H9 (cell line): Measurements from ENCODE around the gene DIMT1. TPM values are rescaled to one million over a fixed set of nuclear protein-coding genes. Genes with fewer than 3 reads are reported as not detected.

ENCODE experiments used
- DNase-seq: peaks from one replicate; pipeline ENCODE4 v3.0.0-alpha.2; 2017
- H2AFZ ChIP-seq: one replicate; pipeline ENCODE4 v1.6.1; 2013; ENCODE audit warnings: mild to moderate bottlenecking, low read length, control low read depth, moderate library complexity
- H2AK5ac ChIP-seq: 2 replicates; pipeline ENCODE4 v1.6.1; 2013; ENCODE audit warnings: low read length, control low read depth, mixed read lengths; ENCODE audit not compliant: insufficient read length
- H2BK120ac ChIP-seq: one replicate; pipeline ENCODE4 v1.6.1; 2013; ENCODE audit warnings: low read depth, mild to moderate bottlenecking, low read length, control low read depth, inconsistent platforms; ENCODE audit not compliant: poor library complexity, severe bottlenecking
- H2BK12ac ChIP-seq: 2 replicates; pipeline ENCODE4 v1.6.1; 2013; ENCODE audit warnings: low read length, control low read depth, mixed read lengths, low read depth; ENCODE audit not compliant: insufficient read length
- H2BK15ac ChIP-seq: 2 replicates; pipeline ENCODE4 v1.6.1; 2013; ENCODE audit warnings: low read depth, low read length, control low read depth
- H2BK20ac ChIP-seq: one replicate; pipeline ENCODE4 v1.6.1; 2013; ENCODE audit warnings: low read depth, mild to moderate bottlenecking, low read length, control low read depth, inconsistent platforms; ENCODE audit not compliant: poor library complexity, severe bottlenecking
- H2BK5ac ChIP-seq: 2 replicates; pipeline ENCODE4 v1.6.1; 2013; ENCODE audit warnings: low read length, control low read depth, mixed read lengths; ENCODE audit not compliant: insufficient read length
- H3K14ac ChIP-seq: 2 replicates; pipeline ENCODE4 v1.6.1; 2013; ENCODE audit warnings: low read length, control low read depth; ENCODE audit not compliant: insufficient read depth
- H3K18ac ChIP-seq: 2 replicates; pipeline ENCODE4 v1.6.1; 2013; ENCODE audit warnings: low read depth, mild to moderate bottlenecking, mixed read lengths, low read length, control low read depth; ENCODE audit not compliant: insufficient read length
- H3K23ac ChIP-seq: 2 replicates; pipeline ENCODE4 v1.6.1; 2013; ENCODE audit warnings: low read length, control low read depth, mixed read lengths, low read depth; ENCODE audit not compliant: insufficient read length
- H3K23me2 ChIP-seq: 2 replicates; pipeline ENCODE4 v1.6.1; 2013; ENCODE audit warnings: low read depth, mild to moderate bottlenecking, mixed read lengths, low read length, control low read depth; ENCODE audit not compliant: insufficient read length, poor library complexity, severe bottlenecking
- H3K27ac ChIP-seq: 2 replicates; pipeline ENCODE4 v1.5.1; 2013; ENCODE audit warnings: low read length, control low read depth, mixed read lengths, low read depth; ENCODE audit not compliant: insufficient read length
- H3K27me3 ChIP-seq: 2 replicates; pipeline ENCODE4 v1.6.1; 2013; ENCODE audit warnings: low read length, control low read depth, inconsistent platforms; ENCODE audit not compliant: insufficient read depth
- H3K4ac ChIP-seq: 2 replicates; pipeline ENCODE4 v1.6.1; 2013; ENCODE audit warnings: low read depth, mild to moderate bottlenecking, control low read depth, inconsistent platforms, low read length, moderate library complexity
- H3K4me1 ChIP-seq: 2 replicates; pipeline ENCODE4 v1.6.1; 2013; ENCODE audit warnings: low read length, control low read depth, inconsistent platforms; ENCODE audit not compliant: insufficient read depth
- H3K4me2 ChIP-seq: 2 replicates; pipeline ENCODE4 v1.6.1; 2013; ENCODE audit warnings: low read length, control low read depth, mixed read lengths; ENCODE audit not compliant: insufficient read length, insufficient read depth
- H3K56ac ChIP-seq: 2 replicates; pipeline ENCODE4 v1.6.1; 2013; ENCODE audit warnings: low read depth, mild to moderate bottlenecking, mixed read lengths, low read length, control low read depth; ENCODE audit not compliant: insufficient read length
- H3K79me1 ChIP-seq: 2 replicates; pipeline ENCODE4 v1.6.1; 2013; ENCODE audit warnings: low read depth, mild to moderate bottlenecking, moderate library complexity, low read length, control low read depth, inconsistent platforms; ENCODE audit not compliant: insufficient read depth, poor library complexity, severe bottlenecking
- H3K79me2 ChIP-seq: 2 replicates; pipeline ENCODE4 v1.6.1; 2013; ENCODE audit warnings: low read length, control low read depth, inconsistent platforms; ENCODE audit not compliant: insufficient read depth
- H3K9ac ChIP-seq: 2 replicates; pipeline ENCODE4 v1.6.1; 2013; ENCODE audit warnings: low read length, control low read depth, mixed read lengths; ENCODE audit not compliant: insufficient read length; ENCODE audit errors: extremely low read depth
- H3K9me3 ChIP-seq: one replicate; pipeline ENCODE4 v1.6.1; 2013; ENCODE audit warnings: low read depth, low read length, inconsistent platforms; ENCODE audit not compliant: control insufficient read depth
- H3T11ph ChIP-seq: one replicate; pipeline ENCODE4 v1.6.1; 2013; ENCODE audit warnings: mild to moderate bottlenecking, low read length, control low read depth, inconsistent platforms
- H4K20me1 ChIP-seq: one replicate; pipeline ENCODE4 v1.6.1; 2013; ENCODE audit not compliant: control insufficient read depth, insufficient read length, insufficient read depth
- H4K5ac ChIP-seq: 2 replicates; pipeline ENCODE4 v1.6.1; 2013; ENCODE audit warnings: low read depth, mild to moderate bottlenecking, mixed read lengths, low read length, control low read depth; ENCODE audit not compliant: insufficient read length
- H4K8ac ChIP-seq: replicated peaks from 2 replicates; pipeline ENCODE4 v1.6.1; 2013; ENCODE audit warnings: low read length, control low read depth, mixed read lengths, low read depth; ENCODE audit not compliant: insufficient read length
- H4K91ac ChIP-seq: 2 replicates; pipeline ENCODE4 v1.6.1; 2013; ENCODE audit warnings: low read depth, mild to moderate bottlenecking, moderate library complexity, mixed read lengths, low read length, control low read depth; ENCODE audit not compliant: insufficient read length
- H3K27ac Mint-ChIP-seq, 3 experiments: 2 replicates in 2 of 3; 3 replicates in 1 of 3; pipeline ENCODE4 v1.8.0; 2020 to 2021; ENCODE audit warnings: mixed read lengths in 3 of 3, mild to moderate bottlenecking in 1 of 3, moderate library complexity in 1 of 3
- H3K27me3 Mint-ChIP-seq: 2 replicates; pipeline ENCODE4 v1.8.0; 2021; ENCODE audit warnings: low read depth, mild to moderate bottlenecking, moderate library complexity, mixed read lengths
- H3K36me3 Mint-ChIP-seq, 3 experiments: 2 replicates in 2 of 3; 3 replicates in 1 of 3; pipeline ENCODE4 v1.8.0; 2020 to 2021; ENCODE audit warnings: low read depth in 3 of 3, mixed read lengths in 3 of 3; ENCODE audit not compliant: insufficient read depth in 1 of 3
- H3K4me1 Mint-ChIP-seq, 2 experiments: 2 replicates each; pipeline ENCODE4 v1.8.0; 2020; ENCODE audit warnings: mixed read lengths in 2 of 2
- H3K4me3 Mint-ChIP-seq, 2 experiments: 2 replicates in 1 of 2; 3 replicates in 1 of 2; pipeline ENCODE4 v1.8.0; 2020 to 2021; ENCODE audit warnings: mild to moderate bottlenecking in 2 of 2, mixed read lengths in 2 of 2, moderate library complexity in 1 of 2
- H3K9me3 Mint-ChIP-seq, 2 experiments: 2 replicates in 1 of 2; 3 replicates in 1 of 2; pipeline ENCODE4 v1.8.0; 2020; ENCODE audit warnings: mild to moderate bottlenecking in 2 of 2, mixed read lengths in 2 of 2, moderate library complexity in 1 of 2
- WGBS: extraction: QIAGEN DNeasy Blood & Tissue Kit; methylation state at CpG from one replicate; pipeline ENCODE4 v1.1.7; 2013; ENCODE audit warnings: missing lambda C conversion rate, low lambda C conversion rate, mixed read lengths; ENCODE audit not compliant: insufficient read length; ENCODE audit errors: extremely low coverage; 5-methylcytosine and 5-hydroxymethylcytosine counted together
- total RNA-seq: library from RNA; stranded (reverse); gene quantifications from 2 replicates; pipeline ENCODE4 v1.2.1, GENCODE V29; 2021
- TF ChIP-seq, protein P1 (sequence below): fragments of 200-600 bp; sonication (generic); conservative IDR thresholded peaks from 3 replicates; pipeline ENCODE4 v1.8.0; 2021; ENCODE audit warnings: antibody characterized with exemption, mild to moderate bottlenecking

Gene DIMT1
- total RNA-seq, 1 experiment from 2014 or later, result 36.0 TPM

GRCh38 chr5:62342476-62342837 is 61.2 kb downstream of the DIMT1 start:
- no peaks in the 10 kb centered on the region for H3K9me3 Mint-ChIP-seq
- no peak overlapping the region for H3K18ac ChIP-seq
- H3K9ac ChIP-seq, result no peak overlapping the region
- no peak overlapping the region for H2BK12ac ChIP-seq
- no peak overlapping the region for H4K8ac ChIP-seq
- H3K9me3 ChIP-seq, result no peaks in the 10 kb centered on the region
- no peak overlapping the region for H3K14ac ChIP-seq
- H3K4me2 ChIP-seq, result no peak overlapping the region
- H2BK15ac ChIP-seq, result no peak overlapping the region
- no peak overlapping the region for H3K27ac Mint-ChIP-seq
- no CpG with 5 or more reads among the region's 2 CpGs for WGBS
- H3K36me3 Mint-ChIP-seq, result peaks cover 1 to 14% (median 3%) of the 10 kb centered on the region in 3 experiments; a peak in 5 of 7 replicates
- no peak overlapping the region for H3T11ph ChIP-seq
- no peaks in the 10 kb centered on the region for H3K27me3 ChIP-seq
- no peak overlapping the region for H2AK5ac ChIP-seq
- H2BK5ac ChIP-seq, result no peak overlapping the region
- H3K79me2 ChIP-seq, result peaks cover 14% of the 10 kb centered on the region; the same call in 1 of the 2 replicates
- H3K4me3 Mint-ChIP-seq, result no peak overlapping the region
- no peak overlapping the region for H4K91ac ChIP-seq
- H3K23me2 ChIP-seq, result no peaks in the 10 kb centered on the region
- H3K23ac ChIP-seq, result no peak overlapping the region
- no peak overlapping the region for H4K5ac ChIP-seq
- no peak overlapping the region for H3K27ac ChIP-seq
- no peaks in the 10 kb centered on the region for H4K20me1 ChIP-seq
- no peak overlapping the region for H2BK20ac ChIP-seq
- no peak overlapping the region for H3K56ac ChIP-seq
- TF ChIP-seq, protein P1, sequence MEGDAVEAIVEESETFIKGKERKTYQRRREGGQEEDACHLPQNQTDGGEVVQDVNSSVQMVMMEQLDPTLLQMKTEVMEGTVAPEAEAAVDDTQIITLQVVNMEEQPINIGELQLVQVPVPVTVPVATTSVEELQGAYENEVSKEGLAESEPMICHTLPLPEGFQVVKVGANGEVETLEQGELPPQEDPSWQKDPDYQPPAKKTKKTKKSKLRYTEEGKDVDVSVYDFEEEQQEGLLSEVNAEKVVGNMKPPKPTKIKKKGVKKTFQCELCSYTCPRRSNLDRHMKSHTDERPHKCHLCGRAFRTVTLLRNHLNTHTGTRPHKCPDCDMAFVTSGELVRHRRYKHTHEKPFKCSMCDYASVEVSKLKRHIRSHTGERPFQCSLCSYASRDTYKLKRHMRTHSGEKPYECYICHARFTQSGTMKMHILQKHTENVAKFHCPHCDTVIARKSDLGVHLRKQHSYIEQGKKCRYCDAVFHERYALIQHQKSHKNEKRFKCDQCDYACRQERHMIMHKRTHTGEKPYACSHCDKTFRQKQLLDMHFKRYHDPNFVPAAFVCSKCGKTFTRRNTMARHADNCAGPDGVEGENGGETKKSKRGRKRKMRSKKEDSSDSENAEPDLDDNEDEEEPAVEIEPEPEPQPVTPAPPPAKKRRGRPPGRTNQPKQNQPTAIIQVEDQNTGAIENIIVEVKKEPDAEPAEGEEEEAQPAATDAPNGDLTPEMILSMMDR, result no peak
- H2AFZ ChIP-seq, result no peak overlapping the region
- DNase-seq, result no peak
- peaks cover 5% of the 10 kb centered on the region for H3K79me1 ChIP-seq
- H3K4ac ChIP-seq, result no peak overlapping the region
- H3K4me1 Mint-ChIP-seq, result peaks cover 0 to 3% of the 10 kb centered on the region in 2 experiments; a peak in 1 of 4 replicates
- no peaks in the 10 kb centered on the region for H3K27me3 Mint-ChIP-seq
- H3K4me1 ChIP-seq, result no peaks in the 10 kb centered on the region
- no peak overlapping the region for H2BK120ac ChIP-seq
